Activated CD4-positive, alpha-beta T cell treated with anti-CD3 and anti-CD28 coated beads, Interleukin-10, Interleukin-2, amounts not matched to agents 100 ng/mL and 50 ng/mL, durations not matched to agents 16 hours and 8 hours (primary cell): ENCODE data around the gene ZNF407.

Experiments used
- DNase-seq: peaks from one replicate; pipeline ENCODE4 v3.0.0-alpha.2; 2020

Gene ZNF407

GRCh38 chr18:74796211-74796610, 198.5 kb downstream of the ZNF407 start:
- DNase-seq, result no peak

- DNase-seq, result peak; percentile 39
Measured at GRCh38 chr18:74796841-74797576, 199.3 kb downstream of the ZNF407 start.

GRCh38 chr18:74797577-74798151, 200.0 kb downstream of the ZNF407 start:
- DNase-seq, result no peak

- DNase-seq, result no peak
Measured at GRCh38 chr18:74799542-74799941, 201.9 kb downstream of the ZNF407 start.

- DNase-seq, result no peak
Measured at GRCh38 chr18:74800098-74800497, 202.4 kb downstream of the ZNF407 start.

- DNase-seq, result no peak
Measured at GRCh38 chr18:74803117-74803516, 205.4 kb downstream of the ZNF407 start.

GRCh38 chr18:74803769-74804168, 206.1 kb downstream of the ZNF407 start:
- DNase-seq, result no peak

GRCh38 chr18:74804677-74805076, 207.0 kb downstream of the ZNF407 start:
- no peak for DNase-seq

- DNase-seq, result no peak
Measured at GRCh38 chr18:74806073-74806472, 208.4 kb downstream of the ZNF407 start.

- peak; percentile 34 for DNase-seq
Measured at GRCh38 chr18:74806700-74807416, 209.2 kb downstream of the ZNF407 start.

GRCh38 chr18:74817576-74817975, 219.9 kb downstream of the ZNF407 start:
- DNase-seq, result no peak

GRCh38 chr18:74818516-74819175, 221.0 kb downstream of the ZNF407 start:
- DNase-seq, result no peak

GRCh38 chr18:74819433-74820059, 221.9 kb downstream of the ZNF407 start:
- DNase-seq, result no peak

- no peak for DNase-seq
Measured at GRCh38 chr18:74820160-74820780, 222.6 kb downstream of the ZNF407 start.

- DNase-seq, result no peak
Measured at GRCh38 chr18:74825460-74825859, 227.8 kb downstream of the ZNF407 start.

GRCh38 chr18:74826572-74826971, 228.9 kb downstream of the ZNF407 start:
- DNase-seq, result no peak

- no peak for DNase-seq
Measured at GRCh38 chr18:74828200-74828599, 230.5 kb downstream of the ZNF407 start.

GRCh38 chr18:74831571-74832250, 234.0 kb downstream of the ZNF407 start:
- no peak for DNase-seq

- no peak for DNase-seq
Measured at GRCh38 chr18:74832381-74832780, 234.7 kb downstream of the ZNF407 start.

- no peak for DNase-seq
Measured at GRCh38 chr18:74832999-74833398, 235.3 kb downstream of the ZNF407 start.

- DNase-seq, result no peak
Measured at GRCh38 chr18:74834424-74835309, 237.0 kb downstream of the ZNF407 start.
